Right forelimb (tissue), 1 donor: ENCODE measurements around the gene EMC1.
"Not testable (repeated sequence)": the region's sequence is repeated elsewhere in the genome, so short reads cannot be mapped to it uniquely, and the experiment has no call there.

Experiments used
- DNase-seq: peaks from one replicate; pipeline ENCODE4 v3.0.0-alpha.2; 2018

The EMC1 gene

DNA sequence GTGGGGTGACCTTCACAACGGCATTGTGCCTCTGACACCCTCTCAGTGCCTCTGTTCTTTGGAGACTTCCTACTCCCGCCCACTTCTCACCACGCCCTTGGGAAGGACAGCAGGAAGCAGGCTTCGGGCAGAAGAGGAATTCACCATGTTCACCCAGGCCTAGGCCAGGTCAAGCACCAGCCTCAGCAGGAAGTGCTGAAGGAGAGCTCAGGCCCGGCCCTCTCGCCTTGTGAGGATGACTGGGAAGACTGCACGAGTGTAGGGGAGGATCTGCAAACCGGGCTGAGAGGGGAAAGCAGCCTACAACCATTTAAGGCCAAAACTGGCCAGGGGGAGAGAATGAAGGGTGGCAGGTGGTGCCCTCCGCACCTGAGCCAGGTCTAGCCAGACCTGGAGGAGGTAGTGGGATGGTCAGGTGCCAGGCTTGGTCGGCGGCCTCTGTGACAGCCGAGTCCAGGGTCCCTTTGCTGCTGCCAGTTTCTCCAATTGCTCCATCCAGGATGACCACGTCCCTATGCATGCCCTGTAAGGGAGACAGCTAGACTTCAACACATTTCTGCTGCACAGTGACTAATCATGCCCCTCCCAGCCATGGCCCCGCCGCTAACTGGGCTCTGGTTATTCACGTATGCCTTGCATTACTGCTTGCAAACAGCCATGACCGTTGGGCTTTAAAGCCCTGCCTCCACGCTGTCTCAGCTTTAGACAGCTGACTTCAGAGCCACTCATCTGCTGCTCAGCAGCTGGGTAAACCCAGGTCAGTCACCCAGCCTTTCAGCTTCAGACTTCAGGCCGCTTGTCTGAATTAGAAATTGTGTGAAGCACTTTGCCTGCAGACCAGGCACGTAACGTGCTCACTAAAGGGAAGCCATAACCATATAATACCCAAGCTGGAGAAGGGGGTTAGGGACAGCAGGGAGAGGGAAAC is 9.2 kb upstream of the EMC1 start:
- DNase-seq: no peak

GRCh38 chr1:19258353-19258752 is 7.0 kb upstream of the EMC1 start:
- DNase-seq: no peak

DNA sequence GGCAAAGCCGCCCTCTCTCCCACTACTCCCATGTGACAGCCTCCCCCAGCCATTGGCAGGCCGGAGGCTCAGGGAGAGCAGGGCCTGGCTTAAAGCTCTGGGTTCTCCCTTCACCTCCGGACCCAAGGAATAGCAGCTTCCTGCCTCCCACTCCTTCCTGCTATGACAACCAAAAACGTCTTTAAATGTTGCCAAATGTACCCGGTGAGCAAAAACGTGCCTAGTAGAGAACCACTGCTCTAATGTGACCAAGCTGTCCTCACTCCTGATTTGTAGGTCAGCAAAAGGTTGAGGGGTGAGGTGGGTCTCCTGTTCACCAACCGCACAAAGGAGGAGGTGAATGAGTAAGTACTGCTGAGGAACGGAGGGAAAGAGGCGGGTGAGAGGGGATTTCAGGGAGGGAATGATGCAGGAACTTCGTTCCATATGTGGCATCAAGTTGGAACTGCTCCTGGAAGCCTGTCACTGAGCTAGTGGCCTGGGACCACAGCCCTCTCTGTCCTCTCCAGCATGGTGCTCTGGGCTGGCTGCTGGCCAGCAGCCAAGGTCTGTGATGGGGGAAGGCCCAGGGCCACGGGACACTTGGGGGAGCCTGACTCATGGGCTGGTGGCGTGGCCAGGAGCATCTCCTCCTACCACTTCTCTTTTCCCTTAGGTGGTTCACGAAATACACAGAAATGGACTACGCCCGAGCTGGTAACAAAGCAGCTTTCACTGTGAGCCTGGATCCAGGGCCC is 6.0 kb upstream of the EMC1 start:
- no peak for DNase-seq

DNA sequence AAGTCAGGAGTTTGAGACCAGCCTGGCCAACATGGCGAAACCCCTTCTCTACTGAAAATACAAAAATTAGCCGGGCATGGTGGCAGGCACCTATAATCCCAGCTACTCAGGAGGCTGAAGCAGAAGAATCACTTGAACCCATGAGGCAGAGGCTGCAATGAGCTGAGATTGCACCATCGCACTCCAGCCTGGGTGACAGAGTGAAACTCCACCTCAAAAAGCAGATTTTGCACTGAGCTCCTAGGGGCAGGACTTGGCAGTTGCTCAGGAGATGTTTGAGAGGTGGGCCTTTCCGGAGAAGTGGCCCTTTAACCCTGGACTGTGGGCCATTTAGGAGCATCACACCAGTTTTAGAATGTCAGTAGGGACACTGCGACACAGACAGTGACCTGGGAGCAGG is 5.0 kb upstream of the EMC1 start:
- DNase-seq: not testable (repeated sequence)

- no peak for DNase-seq
These were observed 4.0 kb upstream of the EMC1 start for GRCh38 chr1:19255288-19255687.

GRCh38 chr1:19254416-19254815 is 3.1 kb upstream of the EMC1 start:
- no peak for DNase-seq

GRCh38 chr1:19250629-19251304 is 557 bp downstream of the EMC1 start:
- DNase-seq: no peak

- DNase-seq: no peak
These were observed 10.4 kb downstream of the EMC1 start for GRCh38 chr1:19240673-19241538.

- no peak for DNase-seq
These were observed 11.4 kb downstream of the EMC1 start for GRCh38 chr1:19239876-19240275.

DNA sequence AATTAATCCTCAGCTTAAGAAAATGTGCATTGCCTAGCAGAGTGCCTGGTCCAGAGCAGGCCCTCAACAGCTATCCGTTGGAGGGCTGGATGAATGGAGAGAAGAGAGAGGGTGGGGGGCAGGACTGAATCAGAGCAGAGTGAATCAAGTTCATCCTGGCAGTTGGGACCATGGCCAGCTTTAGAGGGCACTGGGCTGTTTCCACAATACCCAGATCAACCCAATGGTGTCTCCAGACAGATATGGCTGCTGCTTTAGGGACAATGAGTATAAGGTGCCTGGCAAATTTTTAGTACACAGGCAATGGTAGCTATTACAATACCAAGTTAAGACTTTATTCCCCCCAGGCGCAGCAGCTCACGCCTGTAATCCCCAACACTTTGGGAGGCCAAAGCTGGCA is 17.1 kb downstream of the EMC1 start:
- DNase-seq: no peak

DNA sequence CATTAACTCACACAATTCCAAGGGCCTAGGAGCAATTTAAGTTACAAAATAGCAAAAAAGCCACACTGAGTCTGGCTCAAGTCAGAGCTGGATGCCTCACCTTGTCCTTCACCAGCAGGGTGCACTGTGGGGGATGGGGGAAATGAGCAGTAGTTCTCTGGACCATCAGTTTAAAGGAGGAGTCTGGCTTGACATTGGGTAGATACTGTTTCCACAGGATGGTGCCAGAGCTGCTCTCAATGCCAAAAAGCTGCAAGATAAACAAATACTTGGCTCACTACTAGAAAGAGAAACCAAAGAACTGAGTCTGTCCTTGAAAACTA is 18.8 kb downstream of the EMC1 start:
- no peak for DNase-seq

- not testable (repeated sequence) for DNase-seq
These were observed 19.4 kb downstream of the EMC1 start for GRCh38 chr1:19231736-19232523.

GRCh38 chr1:19229828-19230325 is 21.4 kb downstream of the EMC1 start:
- DNase-seq: no peak

DNA sequence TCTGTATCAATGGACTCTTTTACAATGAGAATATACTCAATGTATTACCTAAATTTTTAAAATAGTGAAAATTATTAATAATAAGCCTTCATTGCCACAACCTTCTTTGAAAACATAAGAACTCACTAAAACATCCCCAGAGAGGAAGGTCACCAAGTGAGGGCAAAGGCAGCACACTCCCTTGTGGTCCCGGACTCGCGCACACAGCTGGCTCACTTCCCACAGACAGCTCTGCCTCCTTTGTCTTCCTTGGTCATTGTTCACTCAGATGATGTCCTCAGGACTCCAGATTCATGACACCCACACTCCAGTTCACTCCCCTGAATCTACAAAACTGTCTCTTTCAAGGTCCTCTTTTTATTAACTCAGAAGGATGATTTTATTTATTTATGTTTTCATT is 22.1 kb downstream of the EMC1 start:
- DNase-seq: no peak

GRCh38 chr1:19222979-19223824 is 28.1 kb downstream of the EMC1 start:
- DNase-seq: no peak

GRCh38 chr1:19222573-19222972 is 28.8 kb downstream of the EMC1 start:
- no peak for DNase-seq

DNA sequence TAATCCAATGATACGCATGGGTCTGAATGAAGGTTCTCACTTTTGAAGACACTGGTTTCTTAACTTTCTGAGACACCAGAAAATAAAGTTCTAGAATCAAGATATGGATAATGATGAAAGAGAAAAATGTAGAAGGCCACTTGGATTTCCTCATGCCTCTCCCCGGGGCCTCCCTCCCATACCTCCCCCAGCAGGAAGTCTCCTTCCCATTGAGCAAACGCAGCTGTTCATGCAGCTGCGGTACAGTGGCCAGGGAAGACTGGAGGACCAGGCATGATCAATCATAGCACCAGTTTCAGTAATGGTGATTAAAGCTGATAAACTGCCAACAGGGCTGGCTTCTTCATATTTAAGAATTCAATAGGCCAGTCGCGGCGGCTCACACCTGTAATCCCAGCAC is 30.3 kb downstream of the EMC1 start:
- no peak for DNase-seq

GRCh38 chr1:19220080-19220846 is 31.1 kb downstream of the EMC1 start:
- no peak for DNase-seq

DNA sequence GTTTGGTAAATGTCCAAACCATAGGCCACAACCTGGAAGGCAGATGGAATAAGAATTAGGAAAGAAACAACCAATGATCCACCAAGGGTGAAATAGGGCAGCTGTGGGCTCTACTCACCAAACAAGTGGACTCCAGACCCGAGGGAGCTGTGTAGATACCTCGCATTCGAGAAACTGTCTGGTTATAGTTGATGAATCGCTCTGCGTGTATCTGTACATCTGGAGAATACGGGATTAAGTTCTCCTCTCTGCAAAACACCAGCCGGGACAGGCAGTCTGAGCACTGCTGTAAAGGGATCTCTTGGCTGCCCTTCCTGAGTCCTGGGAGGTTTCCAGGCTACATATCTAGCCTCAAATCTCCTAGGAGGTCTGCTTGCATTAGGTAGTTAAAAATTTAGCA is 31.9 kb downstream of the EMC1 start:
- no peak for DNase-seq

DNA sequence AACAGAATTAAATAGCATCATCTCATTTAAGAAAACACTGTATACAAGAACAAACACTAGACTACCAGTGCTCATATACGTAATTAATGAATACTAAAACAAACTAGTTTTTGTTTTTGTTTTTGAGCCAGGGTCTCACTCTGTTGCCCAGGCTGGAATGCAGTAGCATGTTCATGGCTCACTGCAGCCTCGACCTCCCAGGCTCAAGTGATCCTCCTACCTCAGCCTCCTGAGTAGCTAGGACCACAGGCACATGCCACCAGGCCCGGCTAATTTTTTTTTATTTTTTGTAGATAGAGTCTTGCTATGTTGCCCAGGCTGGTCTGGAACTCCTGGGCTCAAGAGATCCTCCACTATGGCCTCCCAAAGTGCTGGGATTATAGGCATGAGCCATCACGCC is 34.7 kb downstream of the EMC1 start:
- not testable (repeated sequence) for DNase-seq
